SK-N-SH (cell line): ENCODE measurements around the gene OSBPL5. TPM values are rescaled to one million over a fixed set of nuclear protein-coding genes. Genes with fewer than 3 reads are reported as not detected.
A peak's percentile ranks its signal among the peaks of the same experiment; 100 is the strongest.

Source experiments
- CTCF ChIA-PET: fragments of 300-600, 350-600 bp; formaldehyde crosslinking; extraction: SDS; loops from one replicate; lab custom pipeline; 2021; lab: Yijun Ruan, JAX
- POLR2A ChIA-PET: fragments of 350-600 bp; sonication (Branson Sonifier 250); formaldehyde crosslinking; extraction: SDS; loops from one replicate; lab custom pipeline; 2020; ENCODE audit warnings: antibody characterized with exemption, inconsistent platforms; lab: Yijun Ruan, JAX
- DNase-seq: peaks from one replicate; pipeline ENCODE4 v3.0.0; 2012
- H2AFZ ChIP-seq: fragments of 200-600 bp; sonication (generic); 2 replicates; pipeline ENCODE4 v1.8.1; 2016; ENCODE audit warnings: antibody characterized with exemption, mild to moderate bottlenecking, low read depth
- H3F3A ChIP-seq: fragments of 200-600 bp; sonication (generic); replicated peaks from 2 replicates; pipeline ENCODE3; 2016; ENCODE audit warnings: antibody characterized with exemption, mild to moderate bottlenecking; ENCODE audit not compliant: insufficient read depth
- H3K27ac ChIP-seq, 2 experiments: fragments of 200-500 bp in 1 of 2; fragments of 200-600 bp in 1 of 2; sonication (Bioruptor generic) in 1 of 2; sonication (generic), shearing (Covaris generic) in 1 of 2; 2 replicates each; pipeline versions ENCODE4 v1.5.1 to v1.6.1; 2014 to 2016; ENCODE audit warnings: low read depth in 2 of 2, inconsistent platforms in 1 of 2, low read length in 1 of 2, mild to moderate bottlenecking in 1 of 2, mixed read lengths in 1 of 2
- H3K27me3 ChIP-seq: fragments of 200-600 bp; sonication (generic), shearing (Covaris generic); 2 replicates; pipeline ENCODE4 v1.6.1; 2016; ENCODE audit warnings: mixed run types; ENCODE audit not compliant: insufficient read depth
- H3K36me3 ChIP-seq, 2 experiments: fragments of 200-500 bp in 1 of 2; fragments of 200-600 bp in 1 of 2; sonication (Bioruptor generic) in 1 of 2; sonication (generic) in 1 of 2; replicated peaks in 1 of 2; 2 replicates each; pipeline versions ENCODE3 to v1.5.1; 2014 to 2016; ENCODE audit warnings: low read length in 1 of 2, mild to moderate bottlenecking in 1 of 2; ENCODE audit not compliant: insufficient read depth in 2 of 2, control insufficient read depth in 1 of 2
- H3K4me1 ChIP-seq, 2 experiments: fragments of 200-500 bp in 1 of 2; fragments of 200-600 bp in 1 of 2; sonication (Bioruptor generic) in 1 of 2; sonication (generic), shearing (Covaris generic) in 1 of 2; 2 replicates each; pipeline versions ENCODE4 v1.5.1 to v1.6.1; 2014 to 2016; ENCODE audit warnings: low read depth in 1 of 2, low read length in 1 of 2, mixed run types in 1 of 2; ENCODE audit not compliant: insufficient read depth in 2 of 2, control insufficient read depth in 1 of 2
- H3K4me2 ChIP-seq: fragments of 200-600 bp; sonication (generic), shearing (Covaris generic); 2 replicates; pipeline ENCODE4 v1.6.1; 2017; ENCODE audit warnings: mixed run types
- H3K4me3 ChIP-seq, 2 experiments: fragments of 200-500 bp in 1 of 2; fragments of 200-600 bp in 1 of 2; sonication (Bioruptor generic) in 1 of 2; sonication (generic), shearing (Covaris generic) in 1 of 2; 2 replicates each; pipeline versions ENCODE4 v1.5.1 to v1.8.1; 2014 to 2016; ENCODE audit warnings: low read depth in 2 of 2, inconsistent platforms in 1 of 2, low read length in 1 of 2, mild to moderate bottlenecking in 1 of 2, mixed read lengths in 1 of 2, moderate library complexity in 1 of 2
- H3K79me2 ChIP-seq: fragments of 200-600 bp; sonication (generic); 2 replicates; pipeline ENCODE4 v1.8.1; 2017; ENCODE audit warnings: mild to moderate bottlenecking; ENCODE audit not compliant: insufficient read depth
- H3K9ac ChIP-seq: fragments of 200-600 bp; sonication (generic); 2 replicates; pipeline ENCODE4 v1.6.1; 2017; ENCODE audit warnings: mixed run types
- H3K9me2 ChIP-seq: fragments of 200-600 bp; sonication (generic); 2 replicates; pipeline ENCODE4 v1.6.1; 2017; ENCODE audit warnings: mixed run types
- H3K9me3 ChIP-seq: fragments of 200-600 bp; sonication (generic); 2 replicates; pipeline ENCODE4 v1.6.1; 2017; ENCODE audit warnings: mixed run types, mild to moderate bottlenecking, moderate library complexity
- H4K20me1 ChIP-seq: fragments of 200-600 bp; sonication (generic); 2 replicates; pipeline ENCODE4 v1.6.1; 2017; ENCODE audit warnings: mild to moderate bottlenecking, mixed run types; ENCODE audit not compliant: insufficient read depth
- EP300 ChIP-seq, 2 experiments: IDR thresholded peaks; 2 replicates each; pipeline versions ENCODE4 v1.4.0 to v1.6.1; 2012; ENCODE audit warnings: borderline replicate concordance in 1 of 2, low read depth in 1 of 2, low read length in 1 of 2
- EZH2phosphoT487 ChIP-seq: fragments of 200-600 bp; sonication (generic); IDR thresholded peaks from 2 replicates; pipeline ENCODE4 v1.6.1; 2017; ENCODE audit warnings: low read depth, mixed run types, mild to moderate bottlenecking, antibody characterized with exemption, moderate library complexity, borderline replicate concordance
- FOXJ3 ChIP-seq: sonication (generic); formaldehyde crosslinking; IDR thresholded peaks from 2 replicates; pipeline ENCODE4 v1.5.1; 2020; ENCODE audit warnings: mild to moderate bottlenecking, missing genetic modification reagents
- FOXM1 ChIP-seq: IDR thresholded peaks from 2 replicates; pipeline ENCODE4 v1.4.0; 2012; ENCODE audit warnings: low read depth, mild to moderate bottlenecking
- GATA2 ChIP-seq: sonication (generic); formaldehyde crosslinking; IDR thresholded peaks from 2 replicates; pipeline ENCODE4 v1.5.0; 2020; ENCODE audit warnings: mild to moderate bottlenecking, missing genetic modification reagents
- MXI1 ChIP-seq: IDR thresholded peaks from 2 replicates; pipeline ENCODE4 v1.6.1; 2012; ENCODE audit warnings: mild to moderate bottlenecking, low read depth, low read length, improper control_type of control experiment
- POLR2AphosphoS5 ChIP-seq: IDR thresholded peaks from 2 replicates; pipeline ENCODE4 v1.6.1; 2012; ENCODE audit warnings: low read depth, low read length
- RAD21 ChIP-seq: IDR thresholded peaks from 2 replicates; pipeline ENCODE4 v1.6.1; 2012; ENCODE audit warnings: mild to moderate bottlenecking, low read length
- SIN3A ChIP-seq: IDR thresholded peaks from 2 replicates; pipeline ENCODE4 v1.6.1; 2012; ENCODE audit warnings: low read depth, mild to moderate bottlenecking, low read length, moderate library complexity, borderline replicate concordance
- SMC3 ChIP-seq: IDR thresholded peaks from 2 replicates; pipeline ENCODE4 v1.6.1; 2012; ENCODE audit warnings: low read depth, low read length, improper control_type of control experiment
- TCF12 ChIP-seq: IDR thresholded peaks from 2 replicates; pipeline ENCODE4 v1.4.0; 2012
- WGBS: methylation state at CpG from one replicate; pipeline ENCODE4 v1.1.6; 2017; ENCODE audit warnings: low lambda C conversion rate; 5-methylcytosine and 5-hydroxymethylcytosine counted together
- polyA plus RNA-seq, 3 experiments: library from polyadenylated mRNA; depleted of rRNA; stranded (reverse); fragments of >200 nt; gene quantifications; 2 replicates each; pipeline ENCODE4 v1.2.3, GENCODE V29; 2012
- TF ChIP-seq, protein P1 (sequence below): fragments of 200-600 bp; sonication (generic); IDR thresholded peaks from 2 replicates; pipeline ENCODE4 v1.6.1; 2017; ENCODE audit warnings: antibody characterized with exemption, mild to moderate bottlenecking, moderate library complexity
- TF ChIP-seq, protein P2 (sequence below): IDR thresholded peaks from 2 replicates; pipeline ENCODE4 v1.4.0; 2012; ENCODE audit warnings: low read depth, borderline replicate concordance
- TF ChIP-seq, protein P3 (sequence below): IDR thresholded peaks from 2 replicates; pipeline ENCODE4 v1.6.1; 2012; ENCODE audit warnings: mild to moderate bottlenecking, low read depth, low read length, moderate library complexity
- TF ChIP-seq, protein P4 (sequence below): fragments of 150-350 bp; IDR thresholded peaks from 2 replicates; pipeline ENCODE4 v1.6.1; 2016; ENCODE audit warnings: mild to moderate bottlenecking, low read depth, low read length
- TF ChIP-seq, protein P5 (sequence below): fragments of 150-350 bp; IDR thresholded peaks from 2 replicates; pipeline ENCODE4 v1.6.1; 2017; ENCODE audit warnings: antibody characterized with exemption, low read length, low read depth, borderline replicate concordance

The OSBPL5 gene
- polyA plus RNA-seq, 1 of the 3 experiments (the other 2 are of a cell fraction): 10.9 TPM

DNA sequence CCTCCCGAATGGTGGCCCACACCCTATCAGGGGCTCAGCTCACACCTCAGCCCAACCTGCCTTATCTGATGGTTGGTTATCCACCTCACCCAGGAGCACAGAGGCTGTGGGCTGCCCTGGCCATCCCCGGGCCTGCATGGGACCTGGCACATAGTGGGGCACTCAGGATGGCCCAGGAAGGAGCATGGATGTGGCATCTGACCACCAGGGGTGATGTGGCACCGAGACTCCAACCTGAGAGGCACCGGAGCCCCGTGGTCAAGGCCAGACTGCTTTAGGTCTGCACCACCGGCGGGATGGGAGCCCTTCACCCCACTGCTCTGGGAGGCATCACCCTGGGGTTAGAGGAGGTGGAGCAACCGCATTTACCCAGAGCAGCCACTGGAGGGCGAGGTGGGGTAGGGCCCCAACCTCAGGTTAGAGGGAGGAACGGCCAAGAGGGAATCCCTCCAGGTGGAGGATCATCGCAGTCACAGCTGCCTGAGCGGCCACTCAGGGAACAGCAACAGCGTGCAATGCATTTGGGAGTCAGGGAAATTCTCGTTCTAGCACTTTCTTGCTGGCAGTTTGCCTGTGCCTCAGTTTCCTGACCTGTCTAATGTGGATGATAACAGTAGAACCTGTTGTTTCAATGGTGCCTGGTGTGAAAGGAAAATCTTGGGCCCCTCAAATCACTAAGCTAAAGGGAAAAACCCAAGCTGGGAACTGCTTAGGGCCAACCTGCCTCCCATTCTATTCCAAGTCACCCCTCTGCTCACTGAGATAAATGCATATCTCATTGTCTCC is 55.0 kb downstream of the OSBPL5 start:
- H2AFZ ChIP-seq: no peak overlapping the region
- no peak overlapping the region for H3K4me2 ChIP-seq
- H3K4me3 ChIP-seq: no peak overlapping the region
- CTCF ChIA-PET: interaction anchor here (0.7 to 4.6 kb wide), 13 partner anchors 10 to 176 kb away, joined by 3 to 30 read pairs (median 4); no protein-coding TSS in a partner anchor
- POLR2A ChIA-PET: no interaction called here
- no peaks in the 10 kb centered on the region for H3K79me2 ChIP-seq
- H4K20me1 ChIP-seq: 0 out of 2 replicates have a peak, but pooled peaks cover 4% of the 10 kb centered on the region
- TF ChIP-seq RAD21 (peak; percentile 58), SMC3 (peak; percentile 49), FOXJ3 (CRISPR knock-in tag) (no peak), POLR2AphosphoS5 (no peak)
- TF ChIP-seq, protein P1, sequence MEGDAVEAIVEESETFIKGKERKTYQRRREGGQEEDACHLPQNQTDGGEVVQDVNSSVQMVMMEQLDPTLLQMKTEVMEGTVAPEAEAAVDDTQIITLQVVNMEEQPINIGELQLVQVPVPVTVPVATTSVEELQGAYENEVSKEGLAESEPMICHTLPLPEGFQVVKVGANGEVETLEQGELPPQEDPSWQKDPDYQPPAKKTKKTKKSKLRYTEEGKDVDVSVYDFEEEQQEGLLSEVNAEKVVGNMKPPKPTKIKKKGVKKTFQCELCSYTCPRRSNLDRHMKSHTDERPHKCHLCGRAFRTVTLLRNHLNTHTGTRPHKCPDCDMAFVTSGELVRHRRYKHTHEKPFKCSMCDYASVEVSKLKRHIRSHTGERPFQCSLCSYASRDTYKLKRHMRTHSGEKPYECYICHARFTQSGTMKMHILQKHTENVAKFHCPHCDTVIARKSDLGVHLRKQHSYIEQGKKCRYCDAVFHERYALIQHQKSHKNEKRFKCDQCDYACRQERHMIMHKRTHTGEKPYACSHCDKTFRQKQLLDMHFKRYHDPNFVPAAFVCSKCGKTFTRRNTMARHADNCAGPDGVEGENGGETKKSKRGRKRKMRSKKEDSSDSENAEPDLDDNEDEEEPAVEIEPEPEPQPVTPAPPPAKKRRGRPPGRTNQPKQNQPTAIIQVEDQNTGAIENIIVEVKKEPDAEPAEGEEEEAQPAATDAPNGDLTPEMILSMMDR: peak; percentile 49
- no peak overlapping the region for H3K9ac ChIP-seq
- H3K27ac ChIP-seq: no peak overlapping the region
- H3K9me3 ChIP-seq: peaks cover 13% of the 10 kb centered on the region
- H3K4me1 ChIP-seq: no peaks in the 10 kb centered on the region
- peak; percentile 76 for DNase-seq
- no peaks in the 10 kb centered on the region for H3K27me3 ChIP-seq
- H3K9me2 ChIP-seq: no peaks in the 10 kb centered on the region
- WGBS: 95% methylated on average over 8 of the region's 14 CpGs
- peaks cover 0 to 26% of the 10 kb centered on the region in 2 experiments for H3K36me3 ChIP-seq
- H3F3A ChIP-seq: no peaks in the 10 kb centered on the region

DNA sequence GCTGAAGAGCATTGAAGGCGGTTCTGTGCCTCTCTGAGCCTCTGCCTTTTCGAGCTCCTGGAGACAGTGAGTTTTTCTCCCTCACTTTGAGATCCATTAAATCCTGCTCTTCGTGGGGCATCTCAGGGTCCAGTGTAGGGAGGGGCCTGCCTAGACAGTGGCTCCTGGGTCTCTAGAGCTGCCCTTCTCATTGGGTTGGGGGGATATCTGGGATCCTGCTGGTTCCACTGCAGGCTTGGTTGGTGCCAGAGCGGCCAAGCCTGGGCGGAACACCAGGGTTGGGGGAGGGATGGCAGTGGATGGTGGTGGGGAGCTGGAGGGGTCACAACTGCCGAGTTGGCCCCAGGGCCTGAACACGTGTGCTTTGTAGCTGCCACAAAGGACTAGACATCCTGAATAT is 55.7 kb downstream of the OSBPL5 start:
- peaks cover 10% of the 10 kb centered on the region for H3K9me3 ChIP-seq
- TF ChIP-seq POLR2AphosphoS5 (no peak), TCF12 (no peak), GATA2 (CRISPR knock-in tag) (no peak), EP300 (IDR thresholded peaks at IDR 0.05; ENCODE audit: borderline replicate concordance in 1 of 2, low read depth in 1 of 2, low read length in 1 of 2) (no peak), SIN3A (no peak), MXI1 (no peak), RAD21 (no peak), EZH2phosphoT487 (no peak), SMC3 (no peak), FOXM1 (no peak)
- TF ChIP-seq, protein P2, sequence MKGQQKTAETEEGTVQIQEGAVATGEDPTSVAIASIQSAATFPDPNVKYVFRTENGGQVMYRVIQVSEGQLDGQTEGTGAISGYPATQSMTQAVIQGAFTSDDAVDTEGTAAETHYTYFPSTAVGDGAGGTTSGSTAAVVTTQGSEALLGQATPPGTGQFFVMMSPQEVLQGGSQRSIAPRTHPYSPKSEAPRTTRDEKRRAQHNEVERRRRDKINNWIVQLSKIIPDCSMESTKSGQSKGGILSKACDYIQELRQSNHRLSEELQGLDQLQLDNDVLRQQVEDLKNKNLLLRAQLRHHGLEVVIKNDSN: no peak
- TF ChIP-seq, protein P3, sequence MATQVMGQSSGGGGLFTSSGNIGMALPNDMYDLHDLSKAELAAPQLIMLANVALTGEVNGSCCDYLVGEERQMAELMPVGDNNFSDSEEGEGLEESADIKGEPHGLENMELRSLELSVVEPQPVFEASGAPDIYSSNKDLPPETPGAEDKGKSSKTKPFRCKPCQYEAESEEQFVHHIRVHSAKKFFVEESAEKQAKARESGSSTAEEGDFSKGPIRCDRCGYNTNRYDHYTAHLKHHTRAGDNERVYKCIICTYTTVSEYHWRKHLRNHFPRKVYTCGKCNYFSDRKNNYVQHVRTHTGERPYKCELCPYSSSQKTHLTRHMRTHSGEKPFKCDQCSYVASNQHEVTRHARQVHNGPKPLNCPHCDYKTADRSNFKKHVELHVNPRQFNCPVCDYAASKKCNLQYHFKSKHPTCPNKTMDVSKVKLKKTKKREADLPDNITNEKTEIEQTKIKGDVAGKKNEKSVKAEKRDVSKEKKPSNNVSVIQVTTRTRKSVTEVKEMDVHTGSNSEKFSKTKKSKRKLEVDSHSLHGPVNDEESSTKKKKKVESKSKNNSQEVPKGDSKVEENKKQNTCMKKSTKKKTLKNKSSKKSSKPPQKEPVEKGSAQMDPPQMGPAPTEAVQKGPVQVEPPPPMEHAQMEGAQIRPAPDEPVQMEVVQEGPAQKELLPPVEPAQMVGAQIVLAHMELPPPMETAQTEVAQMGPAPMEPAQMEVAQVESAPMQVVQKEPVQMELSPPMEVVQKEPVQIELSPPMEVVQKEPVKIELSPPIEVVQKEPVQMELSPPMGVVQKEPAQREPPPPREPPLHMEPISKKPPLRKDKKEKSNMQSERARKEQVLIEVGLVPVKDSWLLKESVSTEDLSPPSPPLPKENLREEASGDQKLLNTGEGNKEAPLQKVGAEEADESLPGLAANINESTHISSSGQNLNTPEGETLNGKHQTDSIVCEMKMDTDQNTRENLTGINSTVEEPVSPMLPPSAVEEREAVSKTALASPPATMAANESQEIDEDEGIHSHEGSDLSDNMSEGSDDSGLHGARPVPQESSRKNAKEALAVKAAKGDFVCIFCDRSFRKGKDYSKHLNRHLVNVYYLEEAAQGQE: no peak
- TF ChIP-seq, protein P4, sequence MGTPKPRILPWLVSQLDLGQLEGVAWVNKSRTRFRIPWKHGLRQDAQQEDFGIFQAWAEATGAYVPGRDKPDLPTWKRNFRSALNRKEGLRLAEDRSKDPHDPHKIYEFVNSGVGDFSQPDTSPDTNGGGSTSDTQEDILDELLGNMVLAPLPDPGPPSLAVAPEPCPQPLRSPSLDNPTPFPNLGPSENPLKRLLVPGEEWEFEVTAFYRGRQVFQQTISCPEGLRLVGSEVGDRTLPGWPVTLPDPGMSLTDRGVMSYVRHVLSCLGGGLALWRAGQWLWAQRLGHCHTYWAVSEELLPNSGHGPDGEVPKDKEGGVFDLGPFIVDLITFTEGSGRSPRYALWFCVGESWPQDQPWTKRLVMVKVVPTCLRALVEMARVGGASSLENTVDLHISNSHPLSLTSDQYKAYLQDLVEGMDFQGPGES: no peak
- TF ChIP-seq, protein P5, sequence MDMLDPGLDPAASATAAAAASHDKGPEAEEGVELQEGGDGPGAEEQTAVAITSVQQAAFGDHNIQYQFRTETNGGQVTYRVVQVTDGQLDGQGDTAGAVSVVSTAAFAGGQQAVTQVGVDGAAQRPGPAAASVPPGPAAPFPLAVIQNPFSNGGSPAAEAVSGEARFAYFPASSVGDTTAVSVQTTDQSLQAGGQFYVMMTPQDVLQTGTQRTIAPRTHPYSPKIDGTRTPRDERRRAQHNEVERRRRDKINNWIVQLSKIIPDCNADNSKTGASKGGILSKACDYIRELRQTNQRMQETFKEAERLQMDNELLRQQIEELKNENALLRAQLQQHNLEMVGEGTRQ: no peak

More for the DNA sequence above, 55.7 kb downstream of the OSBPL5 start:
- Histone ChIP-seq H2AFZ (no peak overlapping the region), H3K79me2 (no peaks in the 10 kb centered on the region), H3K36me3 (peaks cover 0 to 23% of the 10 kb centered on the region in 2 experiments), H3K9ac (no peak overlapping the region), H3K9me2 (no peaks in the 10 kb centered on the region), H3K4me2 (no peak overlapping the region), H3K4me1 (no peaks in the 10 kb centered on the region), H3F3A (no peaks in the 10 kb centered on the region), H3K27ac (no peak overlapping the region), H3K27me3 (no peaks in the 10 kb centered on the region), H3K4me3 (no peak overlapping the region), H4K20me1 (0 out of 2 replicates have a peak, but pooled peaks cover 4% of the 10 kb centered on the region)
- ChIA-PET POLR2A (no interaction called here), CTCF (interaction anchor here (0.7 to 3.3 kb wide), 7 partner anchors 18 to 121 kb away, joined by 3 to 30 read pairs (median 4); no protein-coding TSS in a partner anchor)
- 93% methylated on average over 6 of the region's 7 CpGs for WGBS
- peak; percentile 14 for DNase-seq
